C4-2B (cell line): Measurements from ENCODE around the gene OR5AL1.

Experiments used
- H3K27ac ChIP-seq: fragments of 450-650 bp; 2 replicates; pipeline ENCODE4 v1.5.1; 2017
- ZFX ChIP-seq: fragments of 450-650 bp; IDR thresholded peaks from 2 replicates; pipeline ENCODE4 v1.6.1; 2017
- TF ChIP-seq, protein P1 (sequence below): fragments of 450-650 bp; conservative IDR thresholded peaks from 2 replicates; pipeline ENCODE4 v1.5.1; 2017; ENCODE audit warnings: mild to moderate bottlenecking

OR5AL1 gene

DNA sequence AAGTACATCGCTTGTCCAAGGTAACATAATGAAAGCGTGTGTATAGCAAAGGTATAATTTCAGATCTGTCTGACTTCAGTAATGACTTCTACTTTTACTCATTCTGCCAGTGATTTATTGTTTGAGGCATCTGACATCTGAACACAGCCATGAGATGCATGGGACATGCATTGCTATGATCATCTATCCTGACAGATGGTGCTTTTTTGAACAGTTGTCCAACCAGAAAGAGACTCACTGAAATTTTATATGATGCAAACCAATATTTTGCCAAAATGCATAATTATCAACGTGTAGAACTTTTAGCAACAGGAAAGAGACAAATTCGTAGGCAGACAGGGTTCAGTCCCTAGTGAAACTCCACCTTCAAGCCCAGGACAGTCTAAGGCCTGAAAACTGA lies 41.0 kb downstream of the OR5AL1 start:
- H3K27ac ChIP-seq = no peak overlapping the region
- TF ChIP-seq, protein P1, sequence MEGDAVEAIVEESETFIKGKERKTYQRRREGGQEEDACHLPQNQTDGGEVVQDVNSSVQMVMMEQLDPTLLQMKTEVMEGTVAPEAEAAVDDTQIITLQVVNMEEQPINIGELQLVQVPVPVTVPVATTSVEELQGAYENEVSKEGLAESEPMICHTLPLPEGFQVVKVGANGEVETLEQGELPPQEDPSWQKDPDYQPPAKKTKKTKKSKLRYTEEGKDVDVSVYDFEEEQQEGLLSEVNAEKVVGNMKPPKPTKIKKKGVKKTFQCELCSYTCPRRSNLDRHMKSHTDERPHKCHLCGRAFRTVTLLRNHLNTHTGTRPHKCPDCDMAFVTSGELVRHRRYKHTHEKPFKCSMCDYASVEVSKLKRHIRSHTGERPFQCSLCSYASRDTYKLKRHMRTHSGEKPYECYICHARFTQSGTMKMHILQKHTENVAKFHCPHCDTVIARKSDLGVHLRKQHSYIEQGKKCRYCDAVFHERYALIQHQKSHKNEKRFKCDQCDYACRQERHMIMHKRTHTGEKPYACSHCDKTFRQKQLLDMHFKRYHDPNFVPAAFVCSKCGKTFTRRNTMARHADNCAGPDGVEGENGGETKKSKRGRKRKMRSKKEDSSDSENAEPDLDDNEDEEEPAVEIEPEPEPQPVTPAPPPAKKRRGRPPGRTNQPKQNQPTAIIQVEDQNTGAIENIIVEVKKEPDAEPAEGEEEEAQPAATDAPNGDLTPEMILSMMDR = no peak
- TF ChIP-seq ZFX = no peak

DNA sequence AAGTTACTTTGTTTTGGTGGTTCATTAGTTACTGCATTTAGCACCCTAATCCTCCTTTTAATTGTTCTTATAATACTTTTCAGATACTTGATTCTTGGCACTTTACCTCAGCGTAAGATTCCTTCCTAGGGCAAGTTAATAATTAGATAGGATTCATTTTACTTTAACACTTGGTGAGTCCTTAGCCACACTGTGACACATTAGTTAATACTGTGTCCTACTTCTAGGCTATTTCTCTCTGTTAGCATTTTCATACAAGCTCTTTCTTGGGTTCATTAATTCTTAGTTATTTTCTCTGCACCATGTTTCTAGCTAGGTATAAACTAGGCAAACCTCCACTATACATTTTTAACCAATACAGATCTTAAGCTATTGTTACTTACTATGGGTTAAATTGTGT lies 44.6 kb downstream of the OR5AL1 start:
- TF ChIP-seq, protein P1 = no peak
- no peak for TF ChIP-seq ZFX
- no peak overlapping the region for H3K27ac ChIP-seq
